Endometrial microvascular endothelial cells (primary cell): Measurements from ENCODE around the gene GOLGA8N. TPM values are rescaled to one million over a fixed set of nuclear protein-coding genes. Genes with fewer than 3 reads are reported as not detected.

Experiments
- in situ Hi-C: cut with HindIII; loops from 2 replicates; pipeline ENCODE4 v1.10.0; 2017; ENCODE audit warnings: low sequenced_read_pairs, low pct_unique_long_range_greater_than_20kb; ENCODE audit errors: inconsistent ontology term
- total RNA-seq: library from RNA; depleted of rRNA; stranded (reverse); fragments of >200 nt; gene quantifications from one replicate; pipeline ENCODE4 v1.2.3, GENCODE V29; 2015; ENCODE audit errors: inconsistent ontology term

GOLGA8N gene
- total RNA-seq, 1 donor from 2014 or later: 0.56 TPM

DNA sequence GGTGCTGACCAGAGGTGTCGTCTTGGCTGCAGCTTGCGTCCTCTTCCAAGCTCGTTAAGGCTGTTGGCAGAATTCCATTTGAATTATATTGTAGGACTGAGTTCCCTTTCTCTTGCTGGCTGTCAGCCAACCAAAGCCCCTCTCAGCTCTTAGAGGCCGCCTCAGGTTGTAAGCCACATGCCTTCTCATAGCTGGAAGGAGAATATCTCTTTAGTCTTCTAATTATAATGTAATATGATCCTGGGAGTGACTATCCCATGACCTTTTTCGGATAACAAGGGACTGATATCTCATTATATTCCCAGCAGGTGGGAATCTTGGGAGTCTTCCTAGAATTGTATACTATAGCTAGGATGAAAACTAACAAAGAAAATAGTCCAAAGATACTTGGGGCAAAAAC is 53.0 kb downstream of the GOLGA8N start:
- in situ Hi-C loops: no loop called here

DNA sequence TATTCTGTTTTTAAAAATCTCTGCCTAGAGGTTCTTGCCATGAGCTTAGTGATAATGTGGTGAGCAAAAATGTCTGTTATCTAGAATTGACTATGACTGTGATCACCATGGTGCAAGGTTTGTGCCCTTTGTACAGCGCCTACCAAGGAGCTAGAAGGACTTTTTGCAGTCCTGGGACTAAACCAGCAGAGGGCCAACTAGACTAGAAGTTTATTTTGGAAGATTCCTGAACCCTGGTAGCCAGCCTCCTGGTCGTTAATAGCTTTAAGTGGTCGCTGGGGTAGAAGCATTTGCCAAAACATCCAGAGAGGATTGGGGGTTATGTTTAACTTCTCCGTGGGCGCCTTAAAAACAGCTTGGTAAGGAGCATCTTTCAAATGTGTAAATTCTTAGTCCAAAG is 56.1 kb downstream of the GOLGA8N start:
- in situ Hi-C loops: no loop called here

DNA sequence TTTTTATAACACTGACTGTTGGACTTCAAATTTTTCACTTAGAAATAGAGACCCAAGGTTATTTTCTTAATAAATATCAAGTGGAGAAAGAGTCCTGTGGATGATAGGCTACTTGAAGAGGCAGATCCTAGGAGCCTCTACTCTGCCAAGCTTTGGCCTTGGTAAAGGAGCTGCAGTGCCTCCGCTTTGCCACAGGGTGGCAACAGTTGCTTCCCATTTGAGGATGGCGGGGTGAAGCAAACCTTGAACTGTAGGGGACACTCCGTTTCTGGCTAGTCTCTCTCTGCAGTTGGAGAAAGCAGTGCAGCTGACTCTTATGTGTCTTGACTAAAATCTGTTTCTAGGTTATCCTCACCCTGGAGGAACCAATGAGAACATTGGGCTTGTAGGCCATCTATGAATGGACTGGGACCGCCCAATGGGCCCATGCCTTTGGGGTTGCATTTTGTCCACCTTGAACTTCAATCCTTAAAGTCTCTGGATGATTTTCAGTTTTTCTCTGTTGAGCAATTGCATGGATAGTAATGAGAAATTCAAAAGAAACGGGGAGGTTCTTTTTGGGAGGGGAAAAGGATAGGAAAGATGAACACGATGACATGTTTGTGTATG is 58.1 kb downstream of the GOLGA8N start:
- in situ Hi-C loops: no loop called here

DNA sequence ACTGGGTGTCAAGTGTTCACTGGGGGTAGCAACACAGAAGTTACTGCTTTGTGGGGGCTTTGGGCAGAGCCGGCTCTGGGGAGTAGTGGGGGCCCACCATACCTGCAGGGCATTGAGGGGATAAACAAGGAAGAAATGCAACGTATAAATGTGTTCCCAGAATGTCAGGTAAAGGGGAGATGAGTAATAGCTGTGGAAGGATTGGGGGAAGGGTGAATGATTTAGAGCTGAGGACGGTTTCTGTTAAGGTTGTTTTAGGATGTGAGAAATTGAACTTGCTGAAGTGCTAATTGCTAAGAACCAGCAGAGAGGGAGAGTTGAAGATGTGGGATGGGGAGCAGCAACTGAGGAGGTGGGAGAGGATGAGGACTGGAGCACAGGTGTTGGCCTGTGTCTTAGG is 58.9 kb downstream of the GOLGA8N start:
- in situ Hi-C loops: no loop called here

DNA sequence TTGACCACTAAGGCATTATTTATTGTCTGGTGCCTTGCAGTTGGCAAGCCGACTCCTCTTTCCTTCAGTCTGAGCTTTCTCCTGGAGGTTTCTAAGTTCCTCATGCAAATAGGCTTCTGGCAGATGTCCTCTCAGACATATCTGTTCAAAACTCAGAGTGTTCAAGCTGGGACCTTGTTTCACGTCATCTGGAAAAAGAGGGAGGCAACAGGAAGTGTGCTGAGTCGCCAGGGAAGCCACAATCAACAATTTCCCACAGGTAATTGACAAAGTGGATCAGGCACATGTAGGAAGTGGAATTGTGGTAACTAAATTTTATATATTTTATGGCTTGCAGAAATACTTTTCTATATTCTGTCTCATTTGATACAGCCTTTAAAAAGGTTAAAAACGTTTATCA is 62.8 kb downstream of the GOLGA8N start:
- in situ Hi-C loops: no loop called here

DNA sequence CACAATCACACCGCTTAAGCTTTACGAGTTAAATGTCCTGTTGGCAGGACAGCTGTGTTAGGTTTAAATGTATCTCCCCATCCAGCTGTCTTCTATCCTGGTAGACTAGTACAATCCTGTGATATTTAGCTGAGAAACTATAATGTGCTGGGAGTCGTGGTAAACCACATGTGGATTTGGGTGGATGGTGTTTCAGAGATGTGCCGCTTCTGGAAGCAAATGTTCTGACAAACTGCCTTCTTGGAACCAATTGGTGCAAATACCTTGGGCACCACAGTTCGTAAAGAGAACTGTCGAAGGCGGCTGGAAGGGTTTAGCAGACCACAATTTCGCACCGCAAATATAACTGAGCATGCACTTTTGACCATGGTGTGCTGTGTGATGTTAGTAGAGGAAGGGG is 63.2 kb downstream of the GOLGA8N start:
- in situ Hi-C loops: no loop called here

Other genes with a start within 250 kb of the GOLGA8N start
- not detected for gene GOLGA8K, start 190.2 kb upstream of the GOLGA8N start, total RNA-seq
- gene GOLGA8O, start 137.8 kb upstream of the GOLGA8N start, total RNA-seq: not detected
- 37.5 TPM for gene ARHGAP11A, start 22.0 kb downstream of the GOLGA8N start, total RNA-seq
- 0.65 TPM for gene SCG5, start 48.3 kb downstream of the GOLGA8N start, total RNA-seq
- gene GREM1, start 124.5 kb downstream of the GOLGA8N start, total RNA-seq: 2.9 TPM